Keratinocyte (primary cell): ENCODE measurements around the gene MYBPC3. TPM values are rescaled to one million over a fixed set of nuclear protein-coding genes. Genes with fewer than 3 reads are reported as not detected.

Experiments
- DNase-seq: peaks from one replicate; pipeline ENCODE4 v3.0.0-alpha.2; 2011; ENCODE audit warnings: low read depth, missing footprints, low spot score
- FAIRE-seq: peaks from 2 replicates; lab custom pipeline; 2011; peaks lifted over from hg19 to GRCh38; lab: Jason Lieb, UNC
- H2AFZ ChIP-seq: 2 replicates; pipeline ENCODE4 v1.6.0; 2012; ENCODE audit warnings: low read length, control low read depth, inconsistent platforms; ENCODE audit not compliant: control insufficient read depth
- H3K27ac ChIP-seq: 2 replicates; pipeline ENCODE4 v1.5.1; 2011; ENCODE audit warnings: low read length; ENCODE audit not compliant: control insufficient read depth, insufficient read depth
- H3K27me3 ChIP-seq: 3 replicates; pipeline ENCODE4 v1.6.0; 2011; ENCODE audit warnings: low read length; ENCODE audit not compliant: control insufficient read depth, insufficient read depth; ENCODE audit errors: extremely low read depth
- H3K36me3 ChIP-seq, 2 experiments: 2 replicates in 1 of 2; 3 replicates in 1 of 2; pipeline ENCODE4 v1.5.1; 2011; ENCODE audit warnings: low read length in 2 of 2, mild to moderate bottlenecking in 1 of 2; ENCODE audit not compliant: control insufficient read depth in 2 of 2, insufficient read depth in 2 of 2; ENCODE audit errors: extremely low read depth in 1 of 2
- H3K4me1 ChIP-seq: 3 replicates; pipeline ENCODE4 v1.5.1; 2011; ENCODE audit warnings: low read length; ENCODE audit not compliant: control insufficient read depth, insufficient read depth; ENCODE audit errors: extremely low read depth
- H3K4me2 ChIP-seq: 3 replicates; pipeline ENCODE4 v1.6.0; 2011; ENCODE audit warnings: low read depth, low read length; ENCODE audit not compliant: control insufficient read depth, insufficient read depth; ENCODE audit errors: extremely low read depth
- H3K4me3 ChIP-seq, 3 experiments: fragments of 200-600 bp in 1 of 3; sonication (generic) in 1 of 3; 2 replicates in 2 of 3; 3 replicates in 1 of 3; pipeline ENCODE4 v1.5.1; 2011 to 2016; ENCODE audit warnings: low read length in 3 of 3, mild to moderate bottlenecking in 3 of 3, control low read depth in 2 of 3, inconsistent platforms in 1 of 3, low read depth in 1 of 3, mixed read lengths in 1 of 3, mixed run types in 1 of 3, moderate library complexity in 1 of 3; ENCODE audit not compliant: control insufficient read depth in 2 of 3, insufficient read depth in 2 of 3; ENCODE audit errors: extremely low read depth in 1 of 3
- H3K79me2 ChIP-seq: 2 replicates; pipeline ENCODE4 v1.6.0; 2012; ENCODE audit warnings: low read length; ENCODE audit not compliant: control insufficient read depth, insufficient read depth
- H3K9ac ChIP-seq: 3 replicates; pipeline ENCODE4 v1.6.0; 2011; ENCODE audit warnings: low read length; ENCODE audit not compliant: control insufficient read depth, insufficient read depth; ENCODE audit errors: extremely low read depth
- H3K9me1 ChIP-seq: 3 replicates; pipeline ENCODE4 v1.6.0; 2011; ENCODE audit warnings: low read length; ENCODE audit not compliant: control insufficient read depth, insufficient read depth; ENCODE audit errors: extremely low read depth
- H3K9me3 ChIP-seq: 2 replicates; pipeline ENCODE4 v1.5.1; 2012; ENCODE audit warnings: low read depth, low read length; ENCODE audit not compliant: control insufficient read depth
- H4K20me1 ChIP-seq: 3 replicates; pipeline ENCODE4 v1.6.0; 2011; ENCODE audit warnings: low read length; ENCODE audit not compliant: control insufficient read depth, insufficient read depth; ENCODE audit errors: extremely low read depth
- CTCF ChIP-seq, 3 experiments: IDR thresholded peaks in 1 of 3; conservative IDR thresholded peaks in 1 of 3; optimal IDR thresholded peaks in 1 of 3; 2 replicates in 2 of 3; 3 replicates in 1 of 3; pipeline versions ENCODE3 to v1.5.1; 2011; ENCODE audit warnings: low read length in 3 of 3, mild to moderate bottlenecking in 3 of 3, moderate library complexity in 2 of 3, control low read depth in 1 of 3, inconsistent platforms in 1 of 3; ENCODE audit not compliant: insufficient read depth in 2 of 3; ENCODE audit errors: extremely low read depth in 1 of 3
- EZH2 ChIP-seq: IDR thresholded peaks from one replicate; pipeline ENCODE4 v1.6.1; 2012; ENCODE audit warnings: inconsistent platforms, mild to moderate bottlenecking, low read length, moderate library complexity
- dilution Hi-C: fragments of 300-500 bp; cut with MboI; formaldehyde crosslinking; loops from one replicate; pipeline ENCODE4 v1.7.0; 2020; ENCODE audit warnings: low sequenced_read_pairs; ENCODE audit not compliant: extremely low pct_ligation_motif_present
- polyA plus RNA-seq, 5 experiments: library from polyadenylated mRNA; depleted of rRNA in 3 of 5; stranded (reverse) in 3 of 5; stranded (forward) in 1 of 5; unstranded in 1 of 5; fragments of >200 nt; gene quantifications; 1 replicate in 1 of 5; 2 replicates in 3 of 5; 3 replicates in 1 of 5; pipeline versions ENCODE4 v1.2.1 to v1.2.3, GENCODE V29; 2011 to 2012; ENCODE audit warnings: missing spikeins in 2 of 5, low read depth in 1 of 5, low replicate concordance in 1 of 5

The MYBPC3 gene
- polyA plus RNA-seq, 1 donor (not counting 4 experiments of a cell fraction or from before 2014, with no cell fraction given) = not detected

DNA sequence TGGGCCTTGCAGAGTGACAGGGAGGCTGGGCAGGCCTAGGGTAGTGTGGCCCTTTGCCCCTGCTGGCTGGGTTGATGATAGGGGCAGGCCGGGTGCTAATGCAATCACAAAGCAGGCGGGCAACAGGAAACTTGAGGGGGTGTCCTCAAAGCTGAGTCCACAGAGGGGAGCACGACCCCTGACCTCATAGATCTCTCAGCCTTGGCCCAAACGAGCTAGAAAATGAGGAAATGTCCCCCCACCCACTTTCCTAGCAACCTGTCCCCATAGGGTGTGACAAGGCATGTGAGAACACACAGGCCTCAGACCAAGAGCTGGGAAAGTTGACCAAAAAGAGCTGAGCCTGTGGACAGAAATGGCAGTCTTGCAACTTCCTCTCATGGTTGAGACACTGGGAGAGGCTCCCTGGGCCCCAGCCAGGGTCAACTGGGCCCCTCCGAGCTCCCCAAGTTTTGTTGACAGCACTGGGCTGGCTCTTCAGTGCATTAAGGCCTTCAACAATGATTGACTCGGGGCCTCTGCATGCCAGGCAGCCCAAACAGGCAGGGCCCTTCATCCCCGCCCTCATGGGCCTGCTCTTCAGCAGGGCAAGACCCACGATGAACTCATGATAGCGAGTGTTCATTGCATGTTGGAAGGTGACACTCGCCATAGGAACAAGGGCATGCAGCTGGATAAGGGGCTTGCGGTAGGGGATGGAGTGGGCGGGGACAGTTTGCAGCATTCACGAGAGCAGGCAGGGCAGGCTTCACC, 35.6 kb upstream of the MYBPC3 start:
- FAIRE-seq = no peak
- no peak for TF ChIP-seq CTCF (optimal IDR thresholded peaks at IDR 0.05 in 1 of 3, IDR thresholded peaks at IDR 0.05 in 1 of 3, conservative IDR thresholded peaks at IDR 0.05 in 1 of 3; ENCODE audit: extremely low read depth in 1 of 3, insufficient read depth in 2 of 3, low read length in 3 of 3)
- TF ChIP-seq EZH2 = no peak
- Histone ChIP-seq H3K27ac (no peak overlapping the region), H3K4me1 (peaks cover 12% of the 10 kb centered on the region), H3K27me3 (no peaks in the 10 kb centered on the region), H3K36me3 (no peaks in the 10 kb centered on the region), H3K9me3 (no peaks in the 10 kb centered on the region), H3K9me1 (no peaks in the 10 kb centered on the region), H3K9ac (no peak overlapping the region), H2AFZ (peak overlapping the region; percentile 94), H4K20me1 (no peaks in the 10 kb centered on the region), H3K4me2 (peak overlapping the region; percentile 53), H3K4me3 (no peak overlapping the region), H3K79me2 (no peaks in the 10 kb centered on the region)
- DNase-seq = no peak
- dilution Hi-C loops = no loop called here

DNA sequence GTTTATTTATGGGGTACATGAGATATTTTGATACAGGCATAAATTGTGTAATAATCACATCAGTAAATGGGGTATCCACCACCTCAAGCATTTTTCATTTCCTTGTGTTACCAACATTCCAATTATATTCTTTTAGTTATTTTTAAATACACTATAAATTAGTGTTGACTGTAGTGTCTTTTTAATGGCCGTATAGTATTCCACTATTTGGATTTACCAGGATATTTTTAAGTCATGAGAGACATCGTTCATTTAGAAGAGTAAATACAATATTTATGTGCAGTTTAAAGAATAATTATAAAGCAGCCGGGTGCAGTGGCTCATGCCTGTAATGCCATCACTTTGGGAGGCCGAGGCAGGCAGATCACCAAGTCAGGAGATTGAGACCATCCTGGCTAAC, 32.0 kb upstream of the MYBPC3 start:
- H3K9me1 ChIP-seq = no peaks in the 10 kb centered on the region

More for the DNA sequence above, 32.0 kb upstream of the MYBPC3 start:
- Histone ChIP-seq H3K9me3 (no peaks in the 10 kb centered on the region), H3K4me3 (no peak overlapping the region), H3K4me1 (peaks cover 12% of the 10 kb centered on the region), H3K79me2 (no peaks in the 10 kb centered on the region), H3K9ac (no peak overlapping the region), H3K36me3 (no peaks in the 10 kb centered on the region), H3K27ac (no peak overlapping the region), H4K20me1 (no peaks in the 10 kb centered on the region), H3K27me3 (no peaks in the 10 kb centered on the region), H2AFZ (no peak overlapping the region), H3K4me2 (no peak overlapping the region)
- FAIRE-seq (no peak), DNase-seq (no peak)
- dilution Hi-C loops = no loop called here
- no peak for TF ChIP-seq CTCF (optimal IDR thresholded peaks at IDR 0.05 in 1 of 3, IDR thresholded peaks at IDR 0.05 in 1 of 3, conservative IDR thresholded peaks at IDR 0.05 in 1 of 3; ENCODE audit: extremely low read depth in 1 of 3, insufficient read depth in 2 of 3, low read length in 3 of 3)
- no peak for TF ChIP-seq EZH2
